GM21367 (cell line): ENCODE measurements around the gene VAPA.

Experiments
- ATAC-seq: cut with Tn5 transposase; IDR thresholded peaks from one replicate; pipeline ENCODE4 v1.9.1; 2021; ENCODE audit not compliant: unreplicated experiment

The VAPA gene

GRCh38 chr18:9913526-9914333 is at the start of gene VAPA:
Gene VAPA (plus strand): TSS chr18:9914016. CDS start chr18:9914257, 241 bp downstream.
- ATAC-seq = peak; percentile 77

GRCh38 chr18:9865764-9866490 is 47.9 kb upstream of the VAPA start:
- ATAC-seq = no peak

GRCh38 chr18:9866627-9867026 is 47.2 kb upstream of the VAPA start:
- no peak for ATAC-seq

GRCh38 chr18:9867071-9867594 is 46.7 kb upstream of the VAPA start:
- ATAC-seq = no peak

- ATAC-seq = no peak
Observed at GRCh38 chr18:9868857-9869714, 44.7 kb upstream of the VAPA start.

- ATAC-seq = no peak
Observed at GRCh38 chr18:9869715-9870430, 43.9 kb upstream of the VAPA start.

GRCh38 chr18:9870431-9871008 is 43.3 kb upstream of the VAPA start:
- no peak for ATAC-seq

- no peak for ATAC-seq
Observed at GRCh38 chr18:9871244-9871746, 42.5 kb upstream of the VAPA start.

GRCh38 chr18:9872823-9873222 is 41.0 kb upstream of the VAPA start:
- no peak for ATAC-seq

- ATAC-seq = no peak
Observed at GRCh38 chr18:9874728-9875127, 39.1 kb upstream of the VAPA start.

- ATAC-seq = no peak
Observed at GRCh38 chr18:9876212-9876866, 37.5 kb upstream of the VAPA start.

- ATAC-seq = no peak
Observed at GRCh38 chr18:9876867-9877654, 36.8 kb upstream of the VAPA start.

- no peak for ATAC-seq
Observed at GRCh38 chr18:9877655-9878014, 36.2 kb upstream of the VAPA start.

- ATAC-seq = no peak
Observed at GRCh38 chr18:9878095-9878494, 35.7 kb upstream of the VAPA start.

- ATAC-seq = no peak
Observed at GRCh38 chr18:9878783-9879242, 35.0 kb upstream of the VAPA start.

GRCh38 chr18:9884090-9884489 is 29.7 kb upstream of the VAPA start:
- ATAC-seq = no peak

- ATAC-seq = no peak
Observed at GRCh38 chr18:9884532-9885140, 29.2 kb upstream of the VAPA start.
